ENCODE data around the gene ACTRT2.

The ACTRT2 gene

GRCh38 chr1:3050603-3051002, 29.3 kb downstream of the ACTRT2 start:
- no peak overlapping the region for H3K4me3 ChIP-seq (ENCODE audit: low read depth, low read length)
- TF ChIP-seq CTCF (conservative IDR thresholded peaks at IDR 0.05; ENCODE audit: low read depth, low read length): no peak
- DNase-seq (ENCODE audit: low read depth): no peak

GRCh38 chr1:3051270-3052268, 30.3 kb downstream of the ACTRT2 start:
- TF ChIP-seq CTCF (conservative IDR thresholded peaks at IDR 0.05; ENCODE audit: low read depth, low read length): no peak
- no peak for DNase-seq (ENCODE audit: low read depth)
- no peak overlapping the region for H3K4me3 ChIP-seq (ENCODE audit: low read depth, low read length)

GRCh38 chr1:3052501-3052900, 31.2 kb downstream of the ACTRT2 start:
- DNase-seq (ENCODE audit: low read depth): no peak
- H3K4me3 ChIP-seq (ENCODE audit: low read depth, low read length): no peak overlapping the region
- no peak for TF ChIP-seq CTCF (conservative IDR thresholded peaks at IDR 0.05; ENCODE audit: low read depth, low read length)

GRCh38 chr1:3053366-3053980, 32.2 kb downstream of the ACTRT2 start:
- no peak overlapping the region for H3K4me3 ChIP-seq (ENCODE audit: low read depth, low read length)
- no peak for TF ChIP-seq CTCF (conservative IDR thresholded peaks at IDR 0.05; ENCODE audit: low read depth, low read length)
- DNase-seq (ENCODE audit: low read depth): no peak

- no peak overlapping the region for H3K4me3 ChIP-seq (ENCODE audit: low read depth, low read length)
- no peak for DNase-seq (ENCODE audit: low read depth)
- TF ChIP-seq CTCF (conservative IDR thresholded peaks at IDR 0.05; ENCODE audit: low read depth, low read length): no peak
These were observed 32.7 kb downstream of the ACTRT2 start for GRCh38 chr1:3053986-3054385.

- no peak for TF ChIP-seq CTCF (conservative IDR thresholded peaks at IDR 0.05; ENCODE audit: low read depth, low read length)
- H3K4me3 ChIP-seq (ENCODE audit: low read depth, low read length): no peak overlapping the region
- DNase-seq (ENCODE audit: low read depth): no peak
These were observed 33.2 kb downstream of the ACTRT2 start for GRCh38 chr1:3054474-3054873.
